GM23338 (cell line): ENCODE measurements around the gene RRP12. TPM values are rescaled to one million over a fixed set of nuclear protein-coding genes. Genes with fewer than 3 reads are reported as not detected.

Experiments used
- ATAC-seq: fragments of 200-7000 bp; cut with Tn5 transposase; 3 replicates; pipeline ENCODE4 v1.9.1; 2020
- DNase-seq: peaks from one replicate; pipeline ENCODE4 v3.0.0-alpha.2; 2015; ENCODE audit warnings: low spot score
- H2AFZ ChIP-seq: fragments of 200-600 bp; sonication (generic); 2 replicates; pipeline ENCODE4 v1.8.0; 2016; ENCODE audit warnings: antibody characterized with exemption, mild to moderate bottlenecking, moderate library complexity
- H3F3A ChIP-seq: fragments of 200-600 bp; sonication (generic); replicated peaks from 2 replicates; pipeline ENCODE4 v1.8.0; 2017; ENCODE audit warnings: antibody characterized with exemption, mixed run types, low read depth
- H3K27ac ChIP-seq: fragments of 200-600 bp; sonication (generic); 2 replicates; pipeline ENCODE4 v1.6.1; 2016; ENCODE audit warnings: low read depth
- H3K27me3 ChIP-seq: fragments of 200-600 bp; sonication (generic); 2 replicates; pipeline ENCODE4 v1.8.0; 2016; ENCODE audit warnings: mild to moderate bottlenecking, mixed run types, moderate library complexity; ENCODE audit not compliant: insufficient read depth
- H3K36me3 ChIP-seq: fragments of 200-600 bp; sonication (generic); 2 replicates; pipeline ENCODE4 v1.8.0; 2016; ENCODE audit warnings: mild to moderate bottlenecking; ENCODE audit not compliant: insufficient read depth
- H3K4me1 ChIP-seq: fragments of 200-600 bp; sonication (generic); 2 replicates; pipeline ENCODE4 v1.8.0; 2016; ENCODE audit warnings: mild to moderate bottlenecking, moderate library complexity; ENCODE audit not compliant: insufficient read depth
- H3K4me2 ChIP-seq: fragments of 200-600 bp; sonication (generic); 2 replicates; pipeline ENCODE4 v1.7.1; 2017; ENCODE audit warnings: mixed run types
- H3K4me3 ChIP-seq: fragments of 200-600 bp; sonication (generic); 2 replicates; pipeline ENCODE4 v1.6.1; 2016; ENCODE audit warnings: mixed run types
- H3K79me2 ChIP-seq: fragments of 200-600 bp; sonication (generic); replicated peaks from 2 replicates; pipeline ENCODE4 v1.8.0; 2017; ENCODE audit warnings: mild to moderate bottlenecking; ENCODE audit not compliant: insufficient read depth
- H3K9me2 ChIP-seq: fragments of 200-600 bp; sonication (generic); 2 replicates; pipeline ENCODE4 v1.8.0; 2017; ENCODE audit not compliant: insufficient read depth
- H4K20me1 ChIP-seq: fragments of 200-600 bp; sonication (generic); replicated peaks from 2 replicates; pipeline ENCODE4 v1.8.0; 2017; ENCODE audit warnings: mild to moderate bottlenecking; ENCODE audit not compliant: insufficient read depth
- H3K27ac Mint-ChIP-seq: 2 replicates; pipeline ENCODE4 v1.8.0; 2020; ENCODE audit warnings: inconsistent platforms, mild to moderate bottlenecking, moderate library complexity, mixed read lengths
- H3K27me3 Mint-ChIP-seq: 3 replicates; pipeline ENCODE4 v1.8.0; 2022; ENCODE audit warnings: low read depth, mild to moderate bottlenecking, moderate library complexity, mixed read lengths, inconsistent platforms; ENCODE audit not compliant: insufficient read depth, poor library complexity
- H3K36me3 Mint-ChIP-seq: 3 replicates; pipeline ENCODE4 v1.8.0; 2021; ENCODE audit warnings: low read depth, mild to moderate bottlenecking, inconsistent platforms, moderate library complexity, mixed read lengths
- H3K4me1 Mint-ChIP-seq: 3 replicates; pipeline ENCODE4 v1.8.0; 2020; ENCODE audit warnings: mild to moderate bottlenecking, inconsistent platforms, mixed read lengths
- H3K4me3 Mint-ChIP-seq: 3 replicates; pipeline ENCODE4 v1.8.0; 2021; ENCODE audit warnings: moderate library complexity, mild to moderate bottlenecking, inconsistent platforms, mixed read lengths
- H3K9me3 Mint-ChIP-seq: 3 replicates; pipeline ENCODE4 v1.8.0; 2020; ENCODE audit warnings: moderate library complexity, mild to moderate bottlenecking, inconsistent platforms, mixed read lengths
- CREB1 ChIP-seq: fragments of 250-450 bp; sonication (Bioruptor Pico); IDR thresholded peaks from 2 replicates; pipeline ENCODE4 v1.5.0; 2020; ENCODE audit warnings: low read depth, mild to moderate bottlenecking, moderate library complexity
- CTCF ChIP-seq, 2 experiments: fragments of 200-600 bp in 1 of 2; sonication (generic) in 1 of 2; conservative IDR thresholded peaks; 2 replicates each; pipeline versions ENCODE4 v1.5.1 to v1.6.1; 2016 to 2017; ENCODE audit warnings: antibody characterized with exemption in 2 of 2, low read depth in 2 of 2, mild to moderate bottlenecking in 2 of 2, moderate library complexity in 1 of 2
- ETS1 ChIP-seq: IDR thresholded peaks from 2 replicates; pipeline ENCODE4 v1.6.1; 2016; ENCODE audit warnings: antibody characterized with exemption
- EZH2 ChIP-seq: fragments of 200-600 bp; sonication (generic); IDR thresholded peaks from one replicate; pipeline ENCODE4 v1.8.0; 2017; ENCODE audit warnings: antibody characterized with exemption, mild to moderate bottlenecking, low read depth; ENCODE audit not compliant: unreplicated experiment
- EZH2phosphoT487 ChIP-seq: fragments of 200-600 bp; sonication (generic); IDR thresholded peaks from one replicate; pipeline ENCODE4 v1.8.1; 2018; ENCODE audit warnings: antibody characterized with exemption; ENCODE audit not compliant: unreplicated experiment
- JUNB ChIP-seq: IDR thresholded peaks from one replicate; pipeline ENCODE4 v1.6.1; 2016; ENCODE audit warnings: antibody characterized with exemption; ENCODE audit not compliant: unreplicated experiment
- NANOG ChIP-seq: IDR thresholded peaks from 2 replicates; pipeline ENCODE4 v1.6.1; 2016; ENCODE audit warnings: antibody characterized with exemption, borderline replicate concordance
- POLR2AphosphoS5 ChIP-seq: IDR thresholded peaks from 2 replicates; pipeline ENCODE4 v1.6.1; 2016; ENCODE audit warnings: antibody characterized with exemption, low read depth
- REST ChIP-seq: IDR thresholded peaks from one replicate; pipeline ENCODE4 v1.6.1; 2018; ENCODE audit warnings: antibody characterized with exemption; ENCODE audit not compliant: unreplicated experiment
- STAT1 ChIP-seq: IDR thresholded peaks from one replicate; pipeline ENCODE4 v1.6.1; 2016; ENCODE audit warnings: antibody characterized with exemption; ENCODE audit not compliant: unreplicated experiment
- ZNF114 ChIP-seq: fragments of 250-450 bp; sonication (Bioruptor Pico); IDR thresholded peaks from 2 replicates; pipeline ENCODE4 v1.5.0; 2020; ENCODE audit warnings: mild to moderate bottlenecking, moderate library complexity
- ZNF331 ChIP-seq: fragments of 250-450 bp; sonication (Bioruptor Pico); IDR thresholded peaks from 2 replicates; pipeline ENCODE4 v1.5.0; 2020; ENCODE audit warnings: low read depth, mild to moderate bottlenecking, moderate library complexity
- ZNF462 ChIP-seq: fragments of 250-450 bp; sonication (Bioruptor Pico); IDR thresholded peaks from 2 replicates; pipeline ENCODE4 v1.5.0; 2020; ENCODE audit warnings: mild to moderate bottlenecking, moderate library complexity
- polyA plus RNA-seq: library from polyadenylated mRNA; unstranded; fragments of >200 nt; fragmentation: Nextera tagmentation; extraction: Ambion mirVana; gene quantifications from 2 replicates; pipeline ENCODE4 v1.2.1, GENCODE V29; 2016
- total RNA-seq: library from RNA; depleted of rRNA; stranded (reverse); fragments of >200 nt; shearing (Covaris generic); gene quantifications from 2 replicates; pipeline ENCODE4 v1.2.3, GENCODE V29; 2014

Gene RRP12
- total and polyA plus RNA-seq, 2 experiments from 2014 or later = 53.4 to 62.6 TPM

- H3K4me3 Mint-ChIP-seq = no peak overlapping the region
- DNase-seq (no peak), ATAC-seq (no peak)
- Histone ChIP-seq H3K36me3 (peaks cover 33% of the 10 kb centered on the region), H3K79me2 (peaks cover 29% of the 10 kb centered on the region), H4K20me1 (peaks cover 5% of the 10 kb centered on the region), H3K9me2 (no peaks in the 10 kb centered on the region), H3K4me1 (peaks cover 7% of the 10 kb centered on the region), H3K4me2 (no peak overlapping the region), H3F3A (0 out of 2 replicates have a peak, but pooled peaks cover 3% of the 10 kb centered on the region), H3K27ac (no peak overlapping the region), H3K27me3 (no peaks in the 10 kb centered on the region), H2AFZ (no peak overlapping the region), H3K4me3 (no peak overlapping the region)
- TF ChIP-seq ZNF114 (CRISPR knock-in tag) = no peak
- no peak for TF ChIP-seq NANOG
- TF ChIP-seq POLR2AphosphoS5 = no peak
- TF ChIP-seq ZNF462 (CRISPR knock-in tag) = no peak
- TF ChIP-seq JUNB = no peak
- TF ChIP-seq REST = no peak
- TF ChIP-seq ZNF331 (CRISPR knock-in tag) = no peak
- TF ChIP-seq EZH2 = no peak
- TF ChIP-seq CREB1 (CRISPR knock-in tag) = no peak
- TF ChIP-seq CTCF (conservative IDR thresholded peaks at IDR 0.05; ENCODE audit: low read depth in 2 of 2) = no peak
- no peak for TF ChIP-seq STAT1
- no peak for TF ChIP-seq EZH2phosphoT487
- no peak for TF ChIP-seq ETS1
- H3K27ac Mint-ChIP-seq = no peak overlapping the region
- H3K9me3 Mint-ChIP-seq = no peaks in the 10 kb centered on the region
- peaks cover 57% of the 10 kb centered on the region for H3K36me3 Mint-ChIP-seq
- peaks cover 3% of the 10 kb centered on the region for H3K27me3 Mint-ChIP-seq
- H3K4me1 Mint-ChIP-seq = peaks cover 10% of the 10 kb centered on the region; the same call in 2 of the 3 replicates
These were observed 41.1 kb upstream of the RRP12 start for GRCh38 chr10:97442277-97442676.
